ENCODE data around the gene KLHL20. TPM values are rescaled to one million over a fixed set of nuclear protein-coding genes. Genes with fewer than 3 reads are reported as not detected.
"Not testable (repeated sequence)": the region's sequence is repeated elsewhere in the genome, so short reads cannot be mapped to it uniquely, and the experiment has no call there.

Gene KLHL20
- total and polyA plus RNA-seq, 2 experiments from 2014 or later = 16.2 to 24.0 TPM

DNA sequence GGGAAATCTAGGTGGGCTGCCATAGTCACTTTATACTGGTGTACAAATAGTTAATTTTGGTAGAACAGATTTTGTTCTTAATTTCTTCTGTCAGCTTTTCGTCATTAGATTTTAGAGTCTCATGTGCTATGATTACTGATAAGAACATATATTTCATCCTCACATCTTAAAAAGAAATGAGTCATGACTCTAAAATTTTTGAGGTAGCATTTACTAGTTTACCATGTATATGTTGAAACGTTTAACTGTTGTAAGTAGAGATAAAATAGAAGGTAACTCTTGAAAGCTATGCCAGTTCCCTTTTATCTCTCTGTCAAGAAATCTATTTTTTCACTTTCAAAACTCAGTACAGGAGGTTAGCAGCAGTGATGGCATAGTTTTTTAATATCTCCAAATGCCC, 53.4 kb downstream of the KLHL20 start:
- TF ChIP-seq, protein P1, sequence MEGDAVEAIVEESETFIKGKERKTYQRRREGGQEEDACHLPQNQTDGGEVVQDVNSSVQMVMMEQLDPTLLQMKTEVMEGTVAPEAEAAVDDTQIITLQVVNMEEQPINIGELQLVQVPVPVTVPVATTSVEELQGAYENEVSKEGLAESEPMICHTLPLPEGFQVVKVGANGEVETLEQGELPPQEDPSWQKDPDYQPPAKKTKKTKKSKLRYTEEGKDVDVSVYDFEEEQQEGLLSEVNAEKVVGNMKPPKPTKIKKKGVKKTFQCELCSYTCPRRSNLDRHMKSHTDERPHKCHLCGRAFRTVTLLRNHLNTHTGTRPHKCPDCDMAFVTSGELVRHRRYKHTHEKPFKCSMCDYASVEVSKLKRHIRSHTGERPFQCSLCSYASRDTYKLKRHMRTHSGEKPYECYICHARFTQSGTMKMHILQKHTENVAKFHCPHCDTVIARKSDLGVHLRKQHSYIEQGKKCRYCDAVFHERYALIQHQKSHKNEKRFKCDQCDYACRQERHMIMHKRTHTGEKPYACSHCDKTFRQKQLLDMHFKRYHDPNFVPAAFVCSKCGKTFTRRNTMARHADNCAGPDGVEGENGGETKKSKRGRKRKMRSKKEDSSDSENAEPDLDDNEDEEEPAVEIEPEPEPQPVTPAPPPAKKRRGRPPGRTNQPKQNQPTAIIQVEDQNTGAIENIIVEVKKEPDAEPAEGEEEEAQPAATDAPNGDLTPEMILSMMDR (IDR thresholded peaks at IDR 0.05; ENCODE audit: low read depth, low read length) = no peak
- H3K4me3 ChIP-seq = no peak overlapping the region
- DNase-seq (ENCODE audit: low read depth in 1 of 2, low spot score in 1 of 2) = no peak
- no peaks in the 10 kb centered on the region for H3K9me3 ChIP-seq (ENCODE audit: low read depth)
- peaks cover 6% of the 10 kb centered on the region for H3K36me3 ChIP-seq
- H3K27ac ChIP-seq = no peak overlapping the region
- H3K27me3 ChIP-seq = no peaks in the 10 kb centered on the region
- no peaks in the 10 kb centered on the region for H3K4me1 ChIP-seq (ENCODE audit: low read depth)

DNA sequence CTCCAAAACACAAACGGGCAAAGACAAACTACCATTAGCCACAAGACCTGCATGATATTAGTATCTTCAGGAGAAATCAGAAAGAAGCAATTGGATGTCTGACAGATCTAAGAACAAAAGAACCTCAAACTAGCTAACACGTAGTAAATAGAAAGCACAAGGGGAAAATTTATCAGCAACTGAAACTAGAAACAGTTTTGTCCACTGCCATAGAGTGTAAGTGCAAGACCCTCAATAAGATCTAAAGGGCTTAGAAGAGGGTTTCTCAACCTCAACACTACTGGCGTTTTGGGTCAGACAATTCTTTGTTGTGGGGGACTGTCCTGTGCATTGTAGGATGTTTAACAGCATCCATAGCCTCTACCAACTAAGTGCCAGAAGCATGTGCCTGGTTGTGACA, 54.0 kb downstream of the KLHL20 start:
- DNase-seq (ENCODE audit: low read depth in 1 of 2, low spot score in 1 of 2) = no peak
- Histone ChIP-seq H3K4me3 (no peak overlapping the region), H3K4me1 (ENCODE audit: low read depth) (no peaks in the 10 kb centered on the region), H3K9me3 (ENCODE audit: low read depth) (no peaks in the 10 kb centered on the region), H3K36me3 (peaks cover 6% of the 10 kb centered on the region), H3K27ac (no peak overlapping the region), H3K27me3 (no peaks in the 10 kb centered on the region)
- TF ChIP-seq, protein P1 (IDR thresholded peaks at IDR 0.05; ENCODE audit: low read depth, low read length) = no peak

DNA sequence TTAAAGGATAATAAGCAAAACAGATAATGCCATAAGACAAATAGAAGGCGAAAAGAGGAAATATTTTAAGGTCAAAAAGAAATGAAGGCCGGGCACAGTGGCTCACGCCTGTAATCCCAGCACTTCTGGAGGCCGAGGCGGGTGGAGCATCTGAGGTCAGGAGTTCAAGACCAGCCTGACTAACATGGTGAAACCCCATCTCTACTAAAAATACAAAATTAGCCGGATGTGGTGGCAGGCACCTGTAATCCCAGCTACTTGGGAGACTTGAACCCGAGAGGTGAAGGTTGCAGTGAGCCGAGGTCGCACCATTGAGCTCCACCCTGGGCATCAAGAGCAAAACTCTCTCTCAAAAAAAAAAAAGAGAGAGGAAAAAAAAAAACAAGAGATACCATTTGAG, 55.5 kb downstream of the KLHL20 start:
- H3K36me3 ChIP-seq = peaks cover 17% of the 10 kb centered on the region
- H3K27ac ChIP-seq; DNase-seq (ENCODE audit: low read depth in 1 of 2, low spot score in 1 of 2); H3K27me3 ChIP-seq; H3K4me3 ChIP-seq; H3K4me1 ChIP-seq (ENCODE audit: low read depth); H3K9me3 ChIP-seq (ENCODE audit: low read depth): not testable (repeated sequence)

DNA sequence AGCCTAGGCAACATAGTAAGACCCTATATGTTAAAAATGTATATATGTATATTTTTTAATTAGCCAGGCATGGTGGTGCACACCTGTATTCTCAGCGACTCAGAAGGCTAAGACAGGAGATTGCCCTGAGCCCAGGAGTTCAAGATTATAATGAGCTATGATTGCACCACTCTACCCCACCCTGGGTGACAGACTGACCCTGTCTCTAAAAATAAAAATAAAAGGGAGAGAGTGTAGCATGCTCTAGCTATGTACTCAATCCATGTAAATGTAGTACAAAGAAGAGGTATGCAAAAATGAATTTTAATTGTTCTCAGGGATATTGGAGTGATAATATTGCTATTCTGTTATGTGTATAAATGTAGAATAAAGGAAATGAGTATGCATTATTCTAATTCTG, 56.8 kb downstream of the KLHL20 start:
- DNase-seq (ENCODE audit: low read depth in 1 of 2, low spot score in 1 of 2) = no peak
- H3K4me1 ChIP-seq (ENCODE audit: low read depth) = no peaks in the 10 kb centered on the region
- no peaks in the 10 kb centered on the region for H3K27me3 ChIP-seq
- no peaks in the 10 kb centered on the region for H3K9me3 ChIP-seq (ENCODE audit: low read depth)
- peaks cover 20% of the 10 kb centered on the region for H3K36me3 ChIP-seq
- no peak overlapping the region for H3K27ac ChIP-seq
- TF ChIP-seq, protein P1 (IDR thresholded peaks at IDR 0.05; ENCODE audit: low read depth, low read length) = no peak
- H3K4me3 ChIP-seq = no peak overlapping the region

DNA sequence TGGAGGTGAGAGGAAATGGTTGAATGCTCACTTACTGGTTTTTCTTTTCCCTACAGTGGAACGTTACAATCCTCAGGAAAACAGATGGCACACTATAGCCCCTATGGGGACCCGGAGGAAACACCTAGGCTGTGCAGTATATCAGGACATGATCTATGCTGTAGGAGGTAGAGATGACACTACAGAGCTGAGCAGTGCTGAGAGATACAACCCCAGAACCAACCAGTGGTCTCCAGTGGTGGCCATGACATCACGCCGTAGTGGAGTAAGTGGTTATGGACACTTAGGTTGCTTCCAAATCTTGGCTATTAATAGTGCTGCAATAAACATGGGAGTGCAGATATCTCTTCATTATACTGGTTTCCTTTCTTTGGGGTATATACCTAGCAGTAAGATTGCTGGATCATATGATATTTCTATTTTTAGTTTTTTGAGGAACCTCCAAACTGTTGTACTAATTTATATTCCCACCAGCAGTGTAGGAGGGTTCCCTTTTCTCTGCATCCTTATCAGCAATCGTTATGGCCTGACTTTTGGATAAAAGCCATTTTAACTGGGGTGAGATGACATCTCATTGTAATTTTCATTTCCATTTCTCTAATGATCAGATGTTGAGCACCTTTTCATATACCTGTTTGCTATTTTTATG, 60.9 kb downstream of the KLHL20 start:
- TF ChIP-seq, protein P1 (IDR thresholded peaks at IDR 0.05; ENCODE audit: low read depth, low read length) = no peak
- Histone ChIP-seq H3K9me3 (ENCODE audit: low read depth) (no peaks in the 10 kb centered on the region), H3K27me3 (no peaks in the 10 kb centered on the region), H3K4me3 (no peak overlapping the region), H3K4me1 (ENCODE audit: low read depth) (peaks cover 4% of the 10 kb centered on the region), H3K36me3 (peaks cover 18% of the 10 kb centered on the region), H3K27ac (no peak overlapping the region)
- no peak for DNase-seq (ENCODE audit: low read depth in 1 of 2, low spot score in 1 of 2)

DNA sequence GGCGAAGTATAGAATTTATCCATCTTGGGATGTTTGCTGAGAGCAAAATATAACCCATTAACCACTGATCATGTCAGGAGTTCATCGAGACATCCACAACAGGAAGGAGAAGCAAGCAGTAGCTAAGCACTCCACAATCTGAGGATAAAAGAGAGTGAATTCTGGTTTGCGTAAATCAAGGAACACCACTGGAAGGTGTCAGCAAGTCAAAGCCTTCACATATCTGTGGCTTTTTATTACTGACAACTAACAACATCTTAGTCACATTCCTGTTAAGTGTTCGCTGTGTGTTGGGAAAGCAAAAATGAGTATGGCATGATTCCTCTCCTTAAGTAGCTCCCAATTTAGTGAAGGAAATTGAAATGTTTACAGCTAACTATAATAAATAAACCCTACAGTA, 65.2 kb downstream of the KLHL20 start:
- H3K36me3 ChIP-seq = peaks cover 39% of the 10 kb centered on the region
- H3K27me3 ChIP-seq = no peaks in the 10 kb centered on the region

More for the DNA sequence above, 65.2 kb downstream of the KLHL20 start:
- TF ChIP-seq, protein P1 (IDR thresholded peaks at IDR 0.05; ENCODE audit: low read depth, low read length) = no peak
- Histone ChIP-seq H3K4me1 (ENCODE audit: low read depth) (peaks cover 4% of the 10 kb centered on the region), H3K9me3 (ENCODE audit: low read depth) (no peaks in the 10 kb centered on the region), H3K27ac (peak overlapping the region; percentile 41), H3K4me3 (no peak overlapping the region)
- peak in 1 of 2 donors; percentile 1 for DNase-seq (ENCODE audit: low read depth in 1 of 2, low spot score in 1 of 2)
